A673 (cell line): Measurements from ENCODE around the gene ADAMTS14. TPM values are rescaled to one million over a fixed set of nuclear protein-coding genes. Genes with fewer than 3 reads are reported as not detected.

Experiments used
- BruUV-seq: library from RNA; stranded (reverse); fragments of 400-500 nt; replicated peaks from 2 replicates; lab custom pipeline; 2021; lab: Mats Ljungman, UMichigan
- CTCF ChIA-PET: fragments of 300-600 bp; sonication (Branson Sonifier 250); formaldehyde crosslinking; loops from one replicate; lab custom pipeline; 2022; ENCODE audit warnings: antibody characterized with exemption; lab: Charles Lee
- POLR2A ChIA-PET: fragments of 300-600 bp; sonication (Branson Sonifier 250); formaldehyde crosslinking; loops from one replicate; lab custom pipeline; 2022; ENCODE audit warnings: antibody characterized with exemption; ENCODE audit not compliant: low non-redundant PET; lab: Charles Lee
- DNase-seq: peaks from one replicate; pipeline ENCODE4 v3.0.0-alpha.2; 2015; ENCODE audit warnings: low spot score
- H3K27ac ChIP-seq: fragments of 200-600 bp; sonication (generic); 2 replicates; pipeline ENCODE4 v1.5.1; 2016; ENCODE audit warnings: mixed run types, low read depth, mild to moderate bottlenecking, mixed read lengths, antibody characterized with exemption, low read length; ENCODE audit not compliant: poor library complexity, severe bottlenecking
- H3K27me3 ChIP-seq: fragments of 200-600 bp; sonication (generic); replicated peaks from 2 replicates; pipeline ENCODE4 v1.6.1; 2017; ENCODE audit warnings: mixed run types, low read depth, mild to moderate bottlenecking, mixed read lengths, antibody characterized with exemption, low read length; ENCODE audit not compliant: insufficient read depth, poor library complexity
- H3K36me3 ChIP-seq: fragments of 200-600 bp; sonication (generic); 2 replicates; pipeline ENCODE4 v1.6.1; 2016; ENCODE audit warnings: mixed run types, mild to moderate bottlenecking, mixed read lengths, antibody characterized with exemption, low read length; ENCODE audit not compliant: insufficient read depth, poor library complexity, severe bottlenecking
- H3K4me1 ChIP-seq: fragments of 200-600 bp; sonication (generic); 2 replicates; pipeline ENCODE4 v1.6.1; 2017; ENCODE audit warnings: mixed run types, mild to moderate bottlenecking, mixed read lengths, antibody characterized with exemption, low read length; ENCODE audit not compliant: insufficient read depth, poor library complexity, severe bottlenecking
- H3K4me3 ChIP-seq: fragments of 200-600 bp; sonication (generic); 2 replicates; pipeline ENCODE4 v1.5.1; 2016; ENCODE audit warnings: low read depth, mixed run types, mild to moderate bottlenecking, mixed read lengths, low read length; ENCODE audit not compliant: poor library complexity, severe bottlenecking
- H3K9me3 ChIP-seq: fragments of 200-600 bp; sonication (generic); 2 replicates; pipeline ENCODE4 v1.6.1; 2016; ENCODE audit warnings: mixed run types, low read depth, mild to moderate bottlenecking, mixed read lengths, antibody characterized with exemption, low read length; ENCODE audit not compliant: poor library complexity, severe bottlenecking
- CTCF ChIP-seq: fragments of 300-800, 200-600 bp; sonication (generic); conservative IDR thresholded peaks from 2 replicates; pipeline ENCODE4 v1.5.1; 2017; ENCODE audit warnings: low read depth, mild to moderate bottlenecking, antibody characterized with exemption, low read length, moderate library complexity, mixed read lengths
- EZH2 ChIP-seq: fragments of 200-600 bp; sonication (generic); IDR thresholded peaks from 2 replicates; pipeline ENCODE4 v1.6.1; 2017; ENCODE audit warnings: borderline replicate concordance, low read depth, mild to moderate bottlenecking, mixed read lengths, antibody characterized with exemption, low read length; ENCODE audit not compliant: poor library complexity, severe bottlenecking
- intact Hi-C: fragments of 100-400 bp; cut with micrococcal nuclease; formaldehyde crosslinking; loops from one replicate; pipeline ENCODE4 v1.10.0; 2022; ENCODE audit not compliant: unreplicated experiment
- total RNA-seq: library from RNA; stranded (reverse); gene quantifications from 2 replicates; pipeline ENCODE4 v1.2.3, GENCODE V29; 2021

Gene ADAMTS14
- total RNA-seq, 1 experiment from 2014 or later, result 0.21 TPM

GRCh38 chr10:70811881-70812280 is 139.6 kb downstream of the ADAMTS14 start:
- Histone ChIP-seq H3K27me3 (no peaks in the 10 kb centered on the region), H3K9me3 (no peaks in the 10 kb centered on the region), H3K4me3 (no peak overlapping the region), H3K36me3 (no peaks in the 10 kb centered on the region), H3K27ac (no peak overlapping the region), H3K4me1 (peaks cover 3% of the 10 kb centered on the region)
- intact Hi-C loops, result no loop called here
- TF ChIP-seq EZH2 (no peak), CTCF (no peak)
- DNase-seq, result no peak
- no TSS peak for BruUV-seq
- ChIA-PET POLR2A (no interaction called here), CTCF (no interaction called here)

Other genes with a start within 250 kb of the ADAMTS14 start
- gene NODAL, start 230.8 kb upstream of the ADAMTS14 start, total RNA-seq, result not detected in 2 replicates
- 9.0 and 9.9 TPM in 2 replicates for gene PALD1, start 193.7 kb upstream of the ADAMTS14 start, total RNA-seq
- not detected in 2 replicates for gene PRF1, start 69.8 kb upstream of the ADAMTS14 start, total RNA-seq
- gene TBATA, start 112.9 kb downstream of the ADAMTS14 start, total RNA-seq, result not detected in 2 replicates
- 48.6 and 65.5 TPM in 2 replicates for gene SGPL1, start 143.4 kb downstream of the ADAMTS14 start, total RNA-seq
- gene PCBD1, start 216.1 kb downstream of the ADAMTS14 start, total RNA-seq, result 41.2 and 43.4 TPM in 2 replicates